Spleen (tissue), 11 donors: ENCODE data around the gene THOC5. TPM values are rescaled to one million over a fixed set of nuclear protein-coding genes. Genes with fewer than 3 reads are reported as not detected.

ENCODE experiments used
- DNase-seq: peaks from one replicate; pipeline ENCODE4 v3.0.0-alpha.2; 2020
- H3K27ac ChIP-seq, 8 donors: fragments of 200-600 bp; sonication (generic) in 7 of 8; 1 replicate in 4 of 8; 2 replicates in 4 of 8; pipeline versions ENCODE4 v1.5.0 to v1.8.0; 2016 to 2021; ENCODE audit warnings: inconsistent platforms in 4 of 8, mild to moderate bottlenecking in 4 of 8, moderate library complexity in 1 of 8
- H3K27me3 ChIP-seq, 7 donors: fragments of 200-600 bp; sonication (generic) in 6 of 7; replicated peaks in 1 of 7; 1 replicate in 4 of 7; 2 replicates in 3 of 7; pipeline versions ENCODE4 v1.5.0 to v1.8.0; 2016 to 2021; ENCODE audit warnings: inconsistent platforms in 3 of 7, mild to moderate bottlenecking in 1 of 7
- H3K36me3 ChIP-seq, 6 donors: fragments of 200-600 bp; sonication (generic) in 5 of 6; 1 replicate in 4 of 6; 2 replicates in 2 of 6; pipeline versions ENCODE4 v1.5.0 to v1.8.0; 2016 to 2021; ENCODE audit warnings: inconsistent platforms in 2 of 6
- H3K4me1 ChIP-seq, 6 donors: fragments of 200-600 bp; sonication (generic) in 5 of 6; 1 replicate in 3 of 6; 2 replicates in 3 of 6; pipeline versions ENCODE4 v1.5.0 to v1.8.0; 2016 to 2021; ENCODE audit warnings: inconsistent platforms in 3 of 6
- H3K4me3 ChIP-seq, 8 donors: fragments of 200-600 bp; sonication (generic) in 7 of 8; 1 replicate in 4 of 8; 2 replicates in 4 of 8; pipeline versions ENCODE4 v1.5.0 to v1.8.0; 2016 to 2021; ENCODE audit warnings: inconsistent platforms in 4 of 8, mild to moderate bottlenecking in 4 of 8, moderate library complexity in 2 of 8
- H3K9me3 ChIP-seq, 8 donors: fragments of 200-600 bp; sonication (generic) in 7 of 8; 1 replicate in 4 of 8; 2 replicates in 4 of 8; pipeline versions ENCODE4 v1.5.0 to v1.8.0; 2016 to 2021; ENCODE audit warnings: inconsistent platforms in 4 of 8
- POLR2A ChIP-seq, 3 donors: fragments of 450-650 bp; IDR thresholded peaks; one replicate each; pipeline ENCODE4 v1.5.1; 2017; ENCODE audit warnings: antibody characterized with exemption in 3 of 3, mild to moderate bottlenecking in 1 of 3
- POLR2AphosphoS5 ChIP-seq, 3 donors: sonication (generic); formaldehyde crosslinking; IDR thresholded peaks; one replicate each; pipeline ENCODE4 v1.5.1; 2017; ENCODE audit warnings: antibody characterized with exemption in 3 of 3
- WGBS, 5 donors: extraction: QIAGEN DNeasy Blood & Tissue Kit in 3 of 5; methylation state at CpG; one replicate each; pipeline versions ENCODE4 v1.1.5 to v1.1.7; 2013 to 2018; 5-methylcytosine and 5-hydroxymethylcytosine counted together
- intact Hi-C: fragments of 100-400 bp; cut with DNase I; formaldehyde crosslinking; loops from one replicate; pipeline ENCODE4 v1.15.0; 2023; ENCODE audit warnings: low total_unique reads
- polyA plus RNA-seq, 3 donors: library from polyadenylated mRNA; stranded (reverse); fragments of 200-250 nt; gene quantifications; one replicate each; pipeline ENCODE4 v1.2.1, GENCODE V29; 2013
- total RNA-seq, 7 donors: library from RNA; depleted of rRNA in 3 of 7; stranded (reverse); fragments of >200 nt in 3 of 7; fragmentation: NEBNext Ultra II Directional in 4 of 7; extraction: Animal tissue kit (Norgen Biotek cat#: 25700) in 4 of 7; gene quantifications; one replicate each; pipeline versions ENCODE4 v1.1.0 to v1.2.1, GENCODE V29; 2016 to 2021
- TF ChIP-seq, protein P1 (sequence below), 11 experiments: fragments of 200-600 bp in 7 of 11; fragments of 450-650 bp in 4 of 11; sonication (generic) in 4 of 11; IDR thresholded peaks in 8 of 11; conservative IDR thresholded peaks in 3 of 11; 1 replicate in 7 of 11; 2 replicates in 4 of 11; pipeline versions ENCODE4 v1.4.0 to v1.8.0; 2016 to 2021; ENCODE audit warnings: antibody characterized with exemption in 11 of 11, inconsistent platforms in 4 of 11, mild to moderate bottlenecking in 1 of 11
- donor health status: healthy with polysubstance abuse.
- donor health status: DM: no; HTN: no; CAD: no; lungs with moderate emphysema.
- donor health status: DM: no; HTN: no; CAD: no.
- donor health status: Bipolar disorder and iron deficiency.
- donor health status: healthy.
- donor health status: DM: no; HTN: no; CAD: no.
- donor health status: DM: yes; HTN: yes; CAD: no.

The THOC5 gene
- total and polyA plus RNA-seq, 10 donors: 14.4 to 55.5 (median 35.4) TPM

DNA sequence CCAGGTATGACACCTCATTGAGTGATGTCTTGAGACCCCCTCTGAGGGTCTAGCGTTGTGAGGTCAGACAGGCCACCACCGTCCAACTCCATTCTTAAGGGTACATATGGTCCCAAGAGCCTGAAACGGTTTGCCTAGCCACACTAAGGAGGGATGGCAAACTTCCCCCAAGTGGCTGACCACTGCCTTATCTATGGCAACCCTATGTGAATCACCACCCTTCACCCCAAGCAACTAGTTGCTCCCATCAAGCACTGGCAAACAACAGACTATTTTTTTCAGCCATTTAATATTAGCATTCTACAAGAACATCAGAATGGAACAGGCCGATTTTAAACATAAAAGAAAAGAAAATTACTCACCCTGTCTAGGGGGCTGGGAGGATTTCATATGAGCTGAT, 22.8 kb downstream of the THOC5 start:
- Histone ChIP-seq H3K36me3 (peaks cover 11 to 100% (median 99%) of the 10 kb centered on the region in 6 donors), H3K4me3 (no peak overlapping the region), H3K27me3 (no peaks in the 10 kb centered on the region), H3K9me3 (no peaks in the 10 kb centered on the region), H3K4me1 (no peaks in the 10 kb centered on the region), H3K27ac (no peak overlapping the region)
- WGBS, 5 donors: 85 to 95% (median 89%) methylated on average over 1 to 4 of the region's 4 CpGs
- intact Hi-C loops: no loop called here
- peak; percentile 9 for DNase-seq
- no peak for TF ChIP-seq POLR2AphosphoS5 (IDR thresholded peaks at IDR 0.05)

DNA sequence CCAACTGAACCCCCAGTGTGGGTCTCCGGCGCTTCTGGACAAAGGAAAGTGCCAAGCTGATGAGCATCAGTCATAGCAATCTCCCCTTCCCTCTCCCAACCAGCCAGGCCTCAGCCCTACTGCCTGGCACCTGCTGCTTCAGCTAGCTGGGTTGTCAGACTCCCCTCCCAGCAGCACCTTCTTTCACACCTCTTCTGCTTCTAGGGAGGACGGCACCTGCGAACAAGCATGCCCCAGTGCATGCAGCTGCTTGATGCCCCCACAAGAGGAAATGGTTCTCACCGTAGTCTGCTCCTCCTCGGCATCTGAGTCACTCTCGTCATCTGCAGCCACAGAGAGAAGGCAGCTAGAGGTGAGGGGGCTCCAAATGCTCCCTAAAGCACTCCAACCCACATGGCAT, 25.4 kb downstream of the THOC5 start:
- H3K27me3 ChIP-seq: no peaks in the 10 kb centered on the region

DNA sequence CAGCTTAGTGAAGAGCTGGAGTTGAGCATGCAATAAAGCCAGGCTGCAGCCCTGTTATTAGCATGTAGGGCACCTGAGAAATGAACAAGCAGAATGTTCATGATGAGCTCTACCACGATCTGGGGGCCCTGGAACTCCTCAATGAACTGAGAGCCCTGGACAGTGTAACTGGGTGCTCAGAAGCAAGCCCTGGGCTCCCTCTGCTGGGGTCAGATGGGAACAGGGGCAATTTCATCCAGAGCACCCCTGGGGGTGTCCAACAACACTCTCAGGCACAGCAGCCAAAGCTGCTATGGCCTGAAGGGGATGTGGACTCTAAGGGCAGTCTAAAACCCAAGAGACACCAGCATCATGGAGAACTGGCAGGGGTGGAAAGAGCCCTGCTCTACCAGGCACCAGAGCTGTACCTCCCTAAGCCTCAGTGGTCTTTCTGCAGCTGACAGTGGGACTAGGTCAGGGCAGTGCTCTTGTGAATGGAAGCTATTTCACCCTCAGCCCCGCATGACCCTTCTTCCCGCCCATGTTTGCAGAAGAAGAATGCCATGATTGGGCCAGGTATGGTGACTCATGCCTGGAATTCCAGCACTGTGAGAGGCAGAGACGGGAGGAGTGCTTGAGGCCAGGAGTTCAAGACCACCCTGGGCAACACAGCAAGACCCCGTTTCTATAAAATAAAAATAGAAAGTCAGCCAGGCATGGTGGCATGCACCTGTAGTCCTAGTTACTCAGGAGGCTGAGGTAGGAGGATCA, 28.9 kb downstream of the THOC5 start:
- Histone ChIP-seq H3K4me1 (no peaks in the 10 kb centered on the region), H3K36me3 (peaks cover 11 to 100% (median 93%) of the 10 kb centered on the region in 6 donors), H3K4me3 (no peak overlapping the region), H3K27ac (no peak overlapping the region), H3K9me3 (no peaks in the 10 kb centered on the region), H3K27me3 (no peaks in the 10 kb centered on the region)
- peak; percentile 75 for DNase-seq
- intact Hi-C loops: loop anchor here (10.0 kb wide), 1 partner anchor 130 kb away; no protein-coding TSS in a partner anchor
- 70 to 83% (median 76%) methylated on average over 5 of the region's 5 CpGs for WGBS, 5 donors
- TF ChIP-seq, protein P1, sequence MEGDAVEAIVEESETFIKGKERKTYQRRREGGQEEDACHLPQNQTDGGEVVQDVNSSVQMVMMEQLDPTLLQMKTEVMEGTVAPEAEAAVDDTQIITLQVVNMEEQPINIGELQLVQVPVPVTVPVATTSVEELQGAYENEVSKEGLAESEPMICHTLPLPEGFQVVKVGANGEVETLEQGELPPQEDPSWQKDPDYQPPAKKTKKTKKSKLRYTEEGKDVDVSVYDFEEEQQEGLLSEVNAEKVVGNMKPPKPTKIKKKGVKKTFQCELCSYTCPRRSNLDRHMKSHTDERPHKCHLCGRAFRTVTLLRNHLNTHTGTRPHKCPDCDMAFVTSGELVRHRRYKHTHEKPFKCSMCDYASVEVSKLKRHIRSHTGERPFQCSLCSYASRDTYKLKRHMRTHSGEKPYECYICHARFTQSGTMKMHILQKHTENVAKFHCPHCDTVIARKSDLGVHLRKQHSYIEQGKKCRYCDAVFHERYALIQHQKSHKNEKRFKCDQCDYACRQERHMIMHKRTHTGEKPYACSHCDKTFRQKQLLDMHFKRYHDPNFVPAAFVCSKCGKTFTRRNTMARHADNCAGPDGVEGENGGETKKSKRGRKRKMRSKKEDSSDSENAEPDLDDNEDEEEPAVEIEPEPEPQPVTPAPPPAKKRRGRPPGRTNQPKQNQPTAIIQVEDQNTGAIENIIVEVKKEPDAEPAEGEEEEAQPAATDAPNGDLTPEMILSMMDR (IDR thresholded peaks at IDR 0.05 in 8 of 11, conservative IDR thresholded peaks at IDR 0.05 in 3 of 11): peak in 9 of 11 experiments; percentile 12 to 58 (median 43)
- TF ChIP-seq POLR2AphosphoS5 (IDR thresholded peaks at IDR 0.05): no peak

More for the DNA sequence above, 25.4 kb downstream of the THOC5 start:
- intact Hi-C loops: loop anchor here (10.0 kb wide), 1 partner anchor 133 kb away; no protein-coding TSS in a partner anchor
- H3K27ac ChIP-seq: no peak overlapping the region
- no peaks in the 10 kb centered on the region for H3K9me3 ChIP-seq
- peaks cover 11 to 100% (median 99%) of the 10 kb centered on the region in 6 donors for H3K36me3 ChIP-seq
- 83 to 93% (median 85%) methylated on average over 7 of the region's 7 CpGs for WGBS, 5 donors
- TF ChIP-seq POLR2AphosphoS5 (IDR thresholded peaks at IDR 0.05): peak in 2 of 3 donors; percentile 11 to 26
- TF ChIP-seq, protein P1 (IDR thresholded peaks at IDR 0.05 in 8 of 11, conservative IDR thresholded peaks at IDR 0.05 in 3 of 11): no peak
- no peaks in the 10 kb centered on the region for H3K4me1 ChIP-seq
- no peak overlapping the region for H3K4me3 ChIP-seq
- peak; percentile 59 for DNase-seq

DNA sequence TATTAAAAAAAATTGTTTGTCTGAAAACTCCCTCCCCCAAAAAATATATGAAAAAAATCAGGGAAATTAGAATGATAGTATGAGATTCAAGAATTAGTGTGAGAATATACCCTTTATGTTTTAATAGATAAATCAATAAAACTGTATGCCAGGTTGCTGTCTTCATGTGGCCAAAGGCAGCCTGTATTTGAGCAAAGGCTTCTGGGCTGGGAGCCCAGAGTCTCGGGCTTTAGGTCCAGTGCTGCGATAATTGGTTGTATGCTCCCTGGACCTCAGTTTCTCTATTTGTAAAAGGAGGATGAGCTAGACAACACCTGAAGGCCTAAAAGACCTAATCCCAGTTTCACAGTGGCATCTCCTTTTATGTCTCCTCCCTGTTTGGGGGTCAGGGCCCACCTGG, 29.8 kb downstream of the THOC5 start:
- H3K36me3 ChIP-seq: peaks cover 8 to 100% (median 93%) of the 10 kb centered on the region in 6 donors
- intact Hi-C loops: loop anchor here (10.0 kb wide), 1 partner anchor 129 kb away; no protein-coding TSS in a partner anchor
- no peak for TF ChIP-seq POLR2AphosphoS5 (IDR thresholded peaks at IDR 0.05)
- TF ChIP-seq, protein P1 (IDR thresholded peaks at IDR 0.05 in 8 of 11, conservative IDR thresholded peaks at IDR 0.05 in 3 of 11): no peak
- no peak for TF ChIP-seq POLR2A (IDR thresholded peaks at IDR 0.05)
- H3K27ac ChIP-seq: no peak overlapping the region
- peak; percentile 28 for DNase-seq
- no peak overlapping the region for H3K4me3 ChIP-seq
- H3K9me3 ChIP-seq: no peaks in the 10 kb centered on the region
- 83 to 99% (median 95%) methylated on average over 2 of the region's 2 CpGs for WGBS, 5 donors
- no peaks in the 10 kb centered on the region for H3K4me1 ChIP-seq
- H3K27me3 ChIP-seq: no peaks in the 10 kb centered on the region
